HepG2 (cell line): ENCODE measurements around the gene VDAC1. TPM values are rescaled to one million over a fixed set of nuclear protein-coding genes. Genes with fewer than 3 reads are reported as not detected.

Experiments
- KDM1A ChIP-seq: IDR thresholded peaks from 2 replicates; pipeline ENCODE4 v1.6.1; 2016; ENCODE audit warnings: missing compliant biosample characterization
- KDM5A ChIP-seq: fragments of 200-600 bp; sonication (generic); IDR thresholded peaks from 2 replicates; pipeline ENCODE4 v1.7.0; 2018; ENCODE audit warnings: antibody characterized with exemption, mild to moderate bottlenecking, low read length, borderline replicate concordance
- NFE2 ChIP-seq: sonication (generic); formaldehyde crosslinking; IDR thresholded peaks from 2 replicates; pipeline ENCODE4 v1.4.0; 2020; ENCODE audit warnings: missing genetic modification reagents
- PBX2 ChIP-seq: IDR thresholded peaks from 2 replicates; pipeline ENCODE4 v1.6.1; 2016; ENCODE audit warnings: control low read depth
- PRDM4 ChIP-seq: sonication (generic); formaldehyde crosslinking; IDR thresholded peaks from 2 replicates; pipeline ENCODE4 v1.9.0; 2021; ENCODE audit warnings: missing genetic modification reagents, borderline replicate concordance
- PTBP1 ChIP-seq: fragments of 200-400 bp; formaldehyde crosslinking; IDR thresholded peaks from 2 replicates; pipeline ENCODE4 v1.6.1; 2018; ENCODE audit warnings: low read length, low read depth; ENCODE audit not compliant: poor library complexity, severe bottlenecking
- THAP7 ChIP-seq: sonication (generic); formaldehyde crosslinking; IDR thresholded peaks from 2 replicates; pipeline ENCODE4 v1.8.1; 2023; ENCODE audit warnings: mild to moderate bottlenecking, missing genetic modification reagents
- TRAFD1 ChIP-seq: sonication (generic); formaldehyde crosslinking; IDR thresholded peaks from 2 replicates; pipeline ENCODE4 v1.5.1; 2020; ENCODE audit warnings: missing genetic modification reagents, mild to moderate bottlenecking, borderline replicate concordance
- ZBTB33 ChIP-seq: sonication (generic); formaldehyde crosslinking; IDR thresholded peaks from 2 replicates; pipeline ENCODE4 v1.4.0; 2020; ENCODE audit warnings: missing genetic modification reagents
- ZBTB38 ChIP-seq: sonication (generic); formaldehyde crosslinking; IDR thresholded peaks from 2 replicates; pipeline ENCODE4 v1.5.1; 2020; ENCODE audit warnings: mild to moderate bottlenecking, missing genetic modification reagents
- ZBTB4 ChIP-seq: sonication (generic); formaldehyde crosslinking; IDR thresholded peaks from 2 replicates; pipeline ENCODE4 v1.4.0; 2020; ENCODE audit warnings: missing genetic modification reagents, mild to moderate bottlenecking, borderline replicate concordance
- ZNF3 ChIP-seq: IDR thresholded peaks from 2 replicates; pipeline ENCODE4 v1.7.0; 2017; ENCODE audit warnings: inconsistent platforms
- ZNF354B ChIP-seq: sonication (generic); formaldehyde crosslinking; IDR thresholded peaks from 2 replicates; pipeline ENCODE4 v1.8.0; 2022; ENCODE audit warnings: mild to moderate bottlenecking, missing genetic modification reagents
- ZSCAN22 ChIP-seq: sonication (generic); formaldehyde crosslinking; IDR thresholded peaks from 2 replicates; pipeline ENCODE4 v1.4.0; 2020; ENCODE audit warnings: mild to moderate bottlenecking, missing genetic modification reagents
- polyA plus RNA-seq, 8 experiments: library from polyadenylated mRNA; depleted of rRNA in 3 of 8; stranded (reverse) in 7 of 8; unstranded in 1 of 8; fragments of >200 nt; fragmentation: Illumina TruSeq in 4 of 8; extraction: Trizol in 4 of 8; gene quantifications; 2 replicates each; pipeline versions ENCODE4 v1.2.1 to v1.2.3, GENCODE V29; 2011 to 2016; ENCODE audit warnings: low read depth in 4 of 8, missing spikeins in 1 of 8, mixed read lengths in 1 of 8; ENCODE audit not compliant: insufficient read depth in 1 of 8
- total RNA-seq, 5 experiments: library from RNA; depleted of rRNA; stranded (reverse); fragments of >200 nt; fragmentation: Illumina TruSeq; extraction: Trizol; gene quantifications; 2 replicates each; pipeline ENCODE4 v1.2.3, GENCODE V29; 2016; ENCODE audit warnings: low read depth in 1 of 5

Gene VDAC1
- total and polyA plus RNA-seq, 2 of the 13 experiments (the other 11 are each of a cell fraction or from before 2014, with no cell fraction given): 112 to 380 TPM

GRCh38 chr5:134047687-134048056, 42.9 kb upstream of the VDAC1 start (continued):
- no peak for TF ChIP-seq PRDM4
- TF ChIP-seq PTBP1: no peak
- TF ChIP-seq TRAFD1: no peak
- TF ChIP-seq ZBTB33: peak; percentile 94
- no peak for TF ChIP-seq ZNF3 (CRISPR knock-in tag)
- TF ChIP-seq ZSCAN22 (CRISPR knock-in tag): no peak
- TF ChIP-seq KDM5A: no peak
- no peak for TF ChIP-seq KDM1A
- TF ChIP-seq NFE2: no peak
- peak; percentile 35; the same call in 1 of the 2 replicates for TF ChIP-seq ZBTB4 (CRISPR knock-in tag)
- TF ChIP-seq ZBTB38: peak; percentile 63
- TF ChIP-seq ZNF354B (CRISPR knock-in tag): no peak
- no peak for TF ChIP-seq PBX2
- no peak for TF ChIP-seq THAP7 (CRISPR knock-in tag)
